NCI-H1930 (cell line): ENCODE data around the gene SBK3.
A peak's percentile ranks its signal among the peaks of the same experiment; 100 is the strongest.
"Not testable (repeated sequence)": the region's sequence is repeated elsewhere in the genome, so short reads cannot be mapped to it uniquely, and the experiment has no call there.

Experiments used
- DNase-seq, 2 experiments: peaks; one replicate each; lab custom pipeline; 2025; lab: John Stamatoyannopoulos, UW

The SBK3 gene

DNA sequence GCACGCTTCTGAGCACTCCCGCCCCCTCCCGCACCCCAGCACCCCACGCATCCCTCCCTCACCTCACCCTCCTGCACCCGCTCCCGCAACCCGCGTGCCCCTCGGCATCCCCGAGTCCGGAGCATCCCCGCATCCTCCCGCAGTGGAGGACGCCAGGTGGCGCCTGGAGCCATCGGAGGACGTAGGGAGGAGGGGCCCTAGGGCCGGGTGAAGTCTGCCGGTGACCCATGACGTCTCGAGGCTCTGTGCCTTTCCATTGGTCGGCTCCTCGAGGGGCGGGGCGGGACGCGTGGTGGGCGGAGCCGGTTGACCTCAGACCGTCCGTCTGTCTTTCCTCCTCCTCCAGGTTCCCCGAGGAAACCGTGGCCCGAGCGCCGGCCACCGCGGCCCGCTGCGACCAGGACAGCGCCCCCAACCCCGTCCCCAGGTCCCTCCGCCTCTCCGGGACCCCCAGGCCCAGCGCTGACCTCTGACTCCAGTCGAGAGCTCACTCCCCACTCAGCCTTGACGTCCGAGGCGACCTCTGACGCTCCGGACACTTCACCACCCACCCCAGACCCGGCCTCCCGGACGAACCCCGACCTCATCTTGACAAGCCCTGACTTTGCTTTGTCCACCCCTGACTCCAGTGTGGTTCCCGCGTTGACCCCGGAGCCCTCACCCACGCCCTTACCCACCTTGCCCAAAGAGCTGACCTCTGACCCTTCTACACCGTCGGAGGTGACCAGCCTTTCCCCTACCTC is 28.3 kb downstream of the SBK3 start:
- DNase-seq: peak; percentile 92 to 93

DNA sequence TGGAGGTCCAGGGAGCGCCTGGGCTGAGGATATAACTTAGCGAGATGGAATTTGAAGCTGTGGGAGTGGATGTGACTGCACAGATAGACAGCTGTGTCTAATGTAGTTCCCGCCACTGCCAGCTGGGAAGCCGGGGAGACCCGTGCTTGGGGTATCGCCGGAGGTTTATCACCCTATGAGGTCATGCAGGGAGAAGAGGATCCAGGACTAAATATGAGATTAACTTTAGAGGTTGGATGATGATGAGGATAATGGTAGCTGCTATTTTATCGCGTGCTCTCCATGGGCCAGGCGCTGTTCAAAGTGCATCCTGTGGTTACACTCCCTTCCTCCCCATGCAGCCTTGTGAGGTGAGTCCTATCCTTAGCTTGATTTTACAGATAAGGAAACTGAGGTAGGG is 37.2 kb downstream of the SBK3 start:
- no peak for DNase-seq

- DNase-seq: no peak
Measured at GRCh38 chr19:55504981-55505380, 40.4 kb downstream of the SBK3 start.

- DNase-seq: no peak
Measured at GRCh38 chr19:55504252-55504603, 41.1 kb downstream of the SBK3 start.

DNA sequence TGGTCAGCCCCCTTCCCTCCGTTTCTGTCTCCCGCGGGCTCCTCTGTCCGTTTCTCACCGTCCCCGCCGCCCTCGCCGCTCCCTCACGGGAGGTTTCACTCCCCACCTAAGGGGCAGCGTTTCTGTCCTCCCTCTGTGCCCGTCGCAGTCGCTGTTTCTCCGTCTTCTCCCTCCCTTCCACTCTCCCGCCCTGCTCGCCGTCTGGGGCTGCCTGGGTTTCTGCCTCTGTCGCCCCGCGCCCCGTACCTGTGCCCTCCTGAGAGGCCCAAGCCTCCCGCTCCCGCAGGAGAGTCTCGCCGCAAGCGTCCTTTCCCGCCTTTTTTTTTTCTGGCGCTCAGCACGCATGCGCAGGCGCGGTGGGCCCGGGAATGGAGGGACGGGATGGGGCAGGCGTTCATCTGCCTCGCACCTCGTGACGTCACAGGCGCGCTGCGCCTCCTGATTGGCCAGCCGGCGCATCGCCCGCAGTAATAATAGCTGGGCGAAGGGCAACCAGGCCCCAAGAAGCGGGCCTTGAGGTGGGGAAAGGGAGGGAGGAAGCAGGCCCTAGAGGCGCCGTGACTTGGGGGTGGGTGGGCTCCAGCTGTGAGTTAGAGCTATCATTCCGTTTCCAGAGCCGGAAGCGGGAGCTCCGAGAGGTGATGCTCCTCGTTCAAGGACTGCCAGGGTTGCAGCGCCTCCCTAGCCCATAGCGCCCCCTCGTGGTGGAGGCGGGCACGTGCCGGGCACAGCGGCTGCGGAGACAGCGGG is 41.7 kb downstream of the SBK3 start:
- DNase-seq: peak; percentile 94 to 98

GRCh38 chr19:55503157-55503501 is 42.2 kb downstream of the SBK3 start:
- no peak for DNase-seq

DNA sequence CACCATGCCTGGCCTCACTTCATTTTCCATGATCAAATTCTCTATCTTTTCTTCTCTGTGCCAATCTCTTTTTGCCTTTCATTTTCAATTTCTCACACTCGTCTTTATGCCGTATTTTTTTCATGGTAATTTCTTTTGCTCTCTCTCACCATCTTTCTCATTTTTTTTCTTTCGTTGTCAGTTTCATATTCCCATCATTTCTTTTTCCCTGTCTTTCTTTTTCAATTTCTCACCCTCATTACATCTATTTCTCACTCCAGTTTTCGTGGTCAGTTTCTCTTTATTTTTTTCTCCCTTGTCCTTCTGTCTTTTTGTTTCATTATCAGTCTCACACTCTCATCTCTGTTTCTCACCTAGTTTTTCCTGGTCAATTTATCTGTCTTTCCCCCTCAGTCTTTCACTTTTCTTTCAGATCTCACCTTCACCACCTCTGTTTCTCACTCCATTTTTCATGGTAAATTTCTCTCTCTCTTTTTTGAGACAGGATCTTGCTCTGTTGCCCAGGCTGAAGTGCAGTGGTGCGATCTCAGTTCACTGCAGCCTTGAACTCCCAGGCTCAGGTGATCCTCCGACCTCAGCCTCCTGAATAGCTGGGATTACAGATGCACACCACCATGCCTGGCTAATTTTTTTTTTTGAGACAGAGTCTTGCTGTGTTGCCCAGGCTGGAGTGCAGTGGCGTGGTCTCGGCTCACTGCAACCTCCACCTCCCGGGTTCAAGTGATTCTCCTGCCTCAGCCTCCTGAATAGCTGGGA is 43.0 kb downstream of the SBK3 start:
- no peak for DNase-seq

DNA sequence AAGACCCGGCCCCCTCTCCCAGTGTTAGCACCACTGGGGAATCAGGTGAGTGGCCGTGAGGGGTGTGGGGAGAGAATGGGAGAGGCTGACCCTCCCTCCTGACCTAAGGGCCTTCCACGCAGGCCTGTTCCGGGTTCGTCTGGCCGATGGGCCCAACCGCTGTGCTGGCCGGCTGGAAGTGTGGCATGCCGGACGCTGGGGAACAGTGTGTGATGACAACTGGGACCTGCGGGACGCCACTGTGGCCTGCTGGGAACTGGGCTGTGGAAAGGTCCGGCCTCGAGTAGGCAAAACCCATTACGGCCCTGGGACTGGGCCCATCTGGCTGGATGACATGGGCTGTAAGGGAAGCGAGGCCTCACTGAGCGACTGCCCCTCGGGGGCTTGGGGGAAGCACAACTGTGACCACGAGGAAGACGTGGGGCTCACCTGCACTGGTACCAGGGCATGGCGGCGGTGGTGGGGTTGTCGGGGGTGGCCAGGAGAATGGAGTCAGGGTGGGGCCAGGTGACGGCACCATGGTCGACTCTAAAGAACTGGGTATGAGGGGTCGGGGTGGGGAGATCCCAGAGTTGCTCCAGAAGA is 44.9 kb downstream of the SBK3 start:
- DNase-seq: no peak

DNA sequence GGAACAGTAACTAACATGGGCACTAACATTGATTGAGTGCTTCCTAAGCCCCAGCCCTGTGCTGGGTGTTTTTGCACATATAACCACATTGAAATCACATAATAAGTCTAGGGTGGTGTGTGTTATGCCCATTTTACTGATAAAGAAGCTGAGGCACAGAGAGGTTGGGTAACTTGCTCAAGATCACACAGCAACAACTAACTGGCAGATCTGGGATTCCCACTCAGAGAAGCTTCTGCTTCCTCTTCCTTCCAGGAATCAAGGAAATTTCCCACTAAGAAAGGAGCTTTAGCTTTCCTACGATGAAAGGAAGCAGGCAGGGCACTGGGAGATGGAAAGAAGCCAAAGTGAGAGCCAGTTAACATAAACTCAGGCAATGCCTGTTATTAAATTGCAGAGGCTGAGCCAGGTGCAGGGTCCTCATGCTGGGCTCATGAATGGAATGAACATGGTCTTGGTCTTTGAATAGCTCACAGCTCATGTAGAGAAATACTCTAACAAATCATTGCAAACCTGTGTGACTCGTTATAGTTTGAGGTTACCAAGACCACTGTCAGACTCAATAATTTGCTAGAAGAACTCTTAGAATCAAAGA is 47.0 kb downstream of the SBK3 start:
- no peak for DNase-seq

DNA sequence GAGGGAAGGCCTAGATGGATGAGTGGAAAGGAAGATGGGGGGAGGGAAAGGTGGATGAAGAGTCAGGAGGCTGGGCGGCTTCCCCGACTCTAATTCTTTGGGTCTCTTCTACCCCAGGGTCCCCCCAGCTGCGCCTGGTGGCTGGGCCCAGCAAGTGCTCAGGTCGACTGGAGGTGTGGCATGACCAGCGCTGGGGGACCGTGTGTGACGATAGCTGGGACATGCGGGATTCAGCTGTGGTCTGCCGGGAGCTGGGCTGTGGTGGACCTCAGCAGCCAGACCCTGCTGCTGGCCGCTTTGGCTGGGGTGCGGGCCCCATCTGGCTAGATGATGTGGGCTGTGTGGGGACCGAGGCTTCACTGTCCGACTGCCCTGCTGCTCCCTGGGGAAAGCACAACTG is 47.6 kb downstream of the SBK3 start:
- no peak for DNase-seq

DNA sequence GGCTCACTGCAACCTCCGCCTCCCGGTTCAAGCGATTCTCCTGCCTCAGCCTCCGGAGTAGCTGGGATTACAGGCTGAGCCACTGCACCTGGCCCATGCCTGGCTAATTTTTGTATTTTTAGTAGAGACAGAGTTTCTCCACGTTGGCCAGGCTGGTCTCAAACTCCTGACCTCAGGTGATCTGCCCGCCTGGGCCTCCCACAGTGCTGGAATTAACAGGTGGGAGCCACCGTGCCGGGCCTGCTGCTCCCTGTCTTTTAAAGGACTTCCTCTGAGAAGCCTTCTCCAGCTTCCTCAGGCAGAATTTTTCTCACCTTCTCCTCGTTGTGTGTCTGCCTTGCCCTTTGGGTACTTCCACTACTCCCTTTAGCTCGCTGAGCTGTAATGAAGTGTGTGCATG is 48.5 kb downstream of the SBK3 start:
- not testable (repeated sequence) for DNase-seq

GRCh38 chr19:55495646-55496349 is 49.5 kb downstream of the SBK3 start:
- no peak for DNase-seq

DNA sequence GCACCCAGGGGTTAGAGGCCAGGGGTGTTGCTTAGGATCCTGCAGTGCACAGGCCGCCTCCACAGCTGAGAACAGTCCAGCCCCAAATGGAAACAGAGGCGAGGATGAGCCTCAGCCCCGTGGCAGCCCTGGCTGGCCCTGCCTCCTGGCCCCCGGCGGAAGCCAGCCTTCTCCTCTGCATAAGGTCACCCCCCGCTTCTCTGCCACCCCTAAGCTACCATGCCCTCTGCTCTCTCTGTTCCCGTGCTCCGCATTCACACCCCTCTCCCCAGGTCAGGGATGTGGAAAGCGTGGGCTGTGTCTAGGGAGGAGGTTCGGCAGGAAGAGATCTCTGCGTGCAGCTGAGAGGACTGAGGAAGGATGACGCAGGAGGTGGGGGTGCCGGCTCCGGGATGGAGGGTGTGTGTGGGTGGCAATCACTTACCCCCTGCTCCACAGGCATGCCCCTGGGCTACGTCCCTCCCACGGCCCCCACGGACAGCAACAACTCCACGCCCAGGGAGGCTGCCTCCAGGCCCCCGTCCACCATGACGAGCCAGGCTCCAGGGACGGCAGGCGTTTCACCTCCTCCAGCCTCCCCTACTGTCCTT is 51.1 kb downstream of the SBK3 start:
- no peak for DNase-seq

DNA sequence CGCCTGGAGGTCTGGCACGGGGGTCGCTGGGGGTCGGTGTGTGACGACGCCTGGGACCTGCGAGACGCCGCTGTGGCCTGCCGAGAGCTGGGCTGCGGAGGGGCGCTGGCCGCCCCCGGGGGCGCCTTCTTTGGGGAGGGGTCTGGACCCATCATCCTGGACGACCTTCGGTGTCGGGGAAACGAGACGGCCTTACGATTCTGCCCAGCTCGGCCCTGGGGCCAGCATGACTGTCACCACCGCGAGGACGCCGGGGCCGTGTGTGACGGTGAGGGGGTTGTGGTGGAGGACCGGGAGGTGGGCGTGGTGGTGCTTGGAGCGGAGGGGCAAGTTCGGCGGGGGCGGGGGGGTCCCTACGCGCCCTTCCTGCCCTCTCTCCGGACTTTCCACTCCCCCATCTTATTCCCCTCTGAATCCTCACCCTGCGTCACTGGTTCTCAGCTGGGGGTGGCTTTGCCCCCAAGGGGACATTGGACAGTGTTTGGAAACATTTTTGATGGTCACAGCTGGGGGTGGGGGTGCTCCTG is 51.6 kb downstream of the SBK3 start:
- no peak for DNase-seq

DNA sequence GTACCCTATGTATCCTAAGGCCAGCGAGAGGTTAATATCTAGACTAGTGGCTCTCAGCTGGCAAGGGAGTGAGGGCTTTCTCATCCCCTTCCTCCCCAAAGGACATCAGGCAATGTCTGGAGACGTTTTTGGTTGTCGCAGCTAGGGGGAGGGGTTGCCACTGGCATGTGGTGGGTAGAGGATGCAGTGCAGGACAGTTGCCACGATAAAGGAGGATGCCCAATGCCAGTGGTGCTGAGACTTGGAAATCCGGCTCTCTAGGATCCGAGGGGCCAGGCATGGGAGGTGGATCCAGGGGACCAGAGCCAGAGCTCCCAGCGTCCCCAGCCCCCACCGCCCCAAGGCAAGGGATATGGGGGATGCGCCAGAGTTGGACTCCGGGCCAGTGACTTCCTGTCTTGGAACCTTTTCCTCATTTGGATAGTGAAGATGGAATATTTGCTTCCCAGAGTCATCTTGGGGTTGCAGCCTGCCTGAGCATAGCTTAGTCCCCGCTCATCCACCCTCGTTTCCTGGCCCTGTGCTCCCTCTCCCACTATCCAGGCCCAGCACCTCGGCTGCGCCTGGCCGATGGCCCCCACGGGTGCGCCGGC is 52.2 kb downstream of the SBK3 start:
- DNase-seq: no peak

- DNase-seq: no peak
Measured at GRCh38 chr19:55492362-55492944, 52.9 kb downstream of the SBK3 start.

- no peak for DNase-seq
Measured at GRCh38 chr19:55491546-55492360, 53.6 kb downstream of the SBK3 start.
